Measurements from ENCODE around the gene FGD6. TPM values are rescaled to one million over a fixed set of nuclear protein-coding genes. Genes with fewer than 3 reads are reported as not detected.

Gene FGD6
- total RNA-seq, 2 donors from 2014 or later: 9.9 to 13.9 TPM

- Histone ChIP-seq H3K27ac (no peak overlapping the region), H3K9me3 (no peaks in the 10 kb centered on the region), H3K36me3 (no peaks in the 10 kb centered on the region), H3K4me1 (replicated peaks) (no peaks in the 10 kb centered on the region), H3K27me3 (replicated peaks; ENCODE audit: insufficient read depth) (no peaks in the 10 kb centered on the region), H3K4me3 (no peak overlapping the region)
- intact Hi-C loops (cut with DNase I): no loop called here
- TF ChIP-seq POLR2A (IDR thresholded peaks at IDR 0.05) (no peak), CTCF (IDR thresholded peaks at IDR 0.05) (no peak), POLR2AphosphoS5 (IDR thresholded peaks at IDR 0.05) (no peak)
- DNase-seq (ENCODE audit: low spot score): no peak
- WGBS: 91% methylated on average over 4 of the region's 4 CpGs
These were observed 139.9 kb downstream of the FGD6 start for GRCh38 chr12:95077341-95077740.

- 47% methylated on average over 5 of the region's 5 CpGs for WGBS
- intact Hi-C loops (cut with DNase I): loop anchor here (5.0 kb wide), 2 partner anchors 143 to 398 kb away; partner anchors contain the start of genes FGD6, METAP2 and VEZT
- Histone ChIP-seq H3K27ac (no peak overlapping the region), H3K9me3 (no peaks in the 10 kb centered on the region), H3K27me3 (replicated peaks; ENCODE audit: insufficient read depth) (no peaks in the 10 kb centered on the region), H3K4me3 (no peak overlapping the region), H3K36me3 (no peaks in the 10 kb centered on the region), H3K4me1 (replicated peaks) (no peaks in the 10 kb centered on the region)
- DNase-seq (ENCODE audit: low spot score): no peak
- TF ChIP-seq POLR2AphosphoS5 (IDR thresholded peaks at IDR 0.05): no peak
- no peak for TF ChIP-seq CTCF (IDR thresholded peaks at IDR 0.05)
- no peak for TF ChIP-seq POLR2A (IDR thresholded peaks at IDR 0.05)
These were observed 142.5 kb downstream of the FGD6 start for GRCh38 chr12:95074766-95075165.

GRCh38 chr12:95073698-95074520, 143.4 kb downstream of the FGD6 start:
- Histone ChIP-seq H3K4me1 (replicated peaks) (no peaks in the 10 kb centered on the region), H3K4me3 (peak overlapping the region; percentile 73 to 91), H3K36me3 (no peaks in the 10 kb centered on the region), H3K27ac (peak overlapping the region in 1 of 2 donors; percentile 62), H3K9me3 (no peaks in the 10 kb centered on the region), H3K27me3 (replicated peaks; ENCODE audit: insufficient read depth) (no peaks in the 10 kb centered on the region)
- intact Hi-C loops (cut with DNase I): loop anchor here (5.0 kb wide), 2 partner anchors 143 to 398 kb away; partner anchors contain the start of genes FGD6, METAP2 and VEZT
- 57% methylated on average over 23 of the region's 23 CpGs for WGBS
- no peak for DNase-seq (ENCODE audit: low spot score)
- no peak for TF ChIP-seq POLR2AphosphoS5 (IDR thresholded peaks at IDR 0.05)
- peak in 3 of 4 experiments; percentile 1 to 76 (median 71) for TF ChIP-seq CTCF (IDR thresholded peaks at IDR 0.05)

GRCh38 chr12:95072900-95073697, 144.2 kb downstream of the FGD6 start, which contains the start of gene NR2C1:
NR2C1 (minus strand) TSS chr12:95073618; CDS start chr12:95067384, 6,234 bp downstream.
- no peaks in the 10 kb centered on the region for H3K4me1 ChIP-seq (replicated peaks)
- WGBS: under 1% methylated on average over 96 of the region's 99 CpGs
- H3K27me3 ChIP-seq (replicated peaks; ENCODE audit: insufficient read depth): no peaks in the 10 kb centered on the region
- peak within 1 kb of the TSS; percentile 62 to 86 for H3K27ac ChIP-seq
- TF ChIP-seq CTCF (IDR thresholded peaks at IDR 0.05) (peak in 2 of 4 experiments; percentile 33 to 90), POLR2AphosphoS5 (IDR thresholded peaks at IDR 0.05) (peak; percentile 89), POLR2A (IDR thresholded peaks at IDR 0.05) (peak; percentile 33)
- H3K4me3 ChIP-seq: peak within 1 kb of the TSS; percentile 73 to 91
- H3K36me3 ChIP-seq: no peaks in the 10 kb centered on the region
- peak; percentile 87 for DNase-seq (ENCODE audit: low spot score)
- H3K9me3 ChIP-seq: no peaks in the 10 kb centered on the region
- intact Hi-C loops (cut with DNase I): loop anchor here (5.0 kb wide), 2 partner anchors 144 to 399 kb away; partner anchors contain the start of genes FGD6, METAP2 and VEZT
